HepG2 (cell line): ENCODE results near the gene NOL4L. TPM values are rescaled to one million over a fixed set of nuclear protein-coding genes. Genes with fewer than 3 reads are reported as not detected.

Experiments used
- CEBPZ ChIP-seq: IDR thresholded peaks from 2 replicates; pipeline ENCODE4 v1.6.1; 2012; ENCODE audit warnings: low read length, improper control_type of control experiment
- FOXP1 ChIP-seq, 2 experiments: fragments of 450-650 bp in 1 of 2; IDR thresholded peaks; 2 replicates each; pipeline ENCODE4 v1.6.1; 2017 to 2018; ENCODE audit warnings: antibody characterized with exemption in 1 of 2
- GLI4 ChIP-seq: sonication (generic); formaldehyde crosslinking; IDR thresholded peaks from 2 replicates; pipeline ENCODE4 v1.5.1; 2020; ENCODE audit warnings: missing genetic modification reagents, mild to moderate bottlenecking, moderate library complexity, borderline replicate concordance
- HOMEZ ChIP-seq: IDR thresholded peaks from 2 replicates; pipeline ENCODE4 v1.6.1; 2016; ENCODE audit warnings: low read depth
- KLF11 ChIP-seq: IDR thresholded peaks from 2 replicates; pipeline ENCODE4 v1.6.1; 2016; ENCODE audit warnings: missing compliant biosample characterization
- MXD4 ChIP-seq: IDR thresholded peaks from 2 replicates; pipeline ENCODE4 v1.6.1; 2016; ENCODE audit warnings: mild to moderate bottlenecking, missing biosample characterization, missing genetic modification reagents
- MZF1 ChIP-seq: sonication (generic); formaldehyde crosslinking; IDR thresholded peaks from 2 replicates; pipeline ENCODE4 v1.8.1; 2023; ENCODE audit warnings: mild to moderate bottlenecking, missing genetic modification reagents, borderline replicate concordance
- RAD21 ChIP-seq: fragments of 450-650 bp; formaldehyde crosslinking; IDR thresholded peaks from 2 replicates; pipeline ENCODE4 v1.5.0; 2020; ENCODE audit warnings: mild to moderate bottlenecking
- SAFB2 ChIP-seq: sonication (generic); formaldehyde crosslinking; IDR thresholded peaks from 2 replicates; pipeline ENCODE4 v1.5.1; 2020; ENCODE audit warnings: missing genetic modification reagents, low read depth, mild to moderate bottlenecking, borderline replicate concordance
- SAP130 ChIP-seq: IDR thresholded peaks from 2 replicates; pipeline ENCODE4 v1.6.1; 2016; ENCODE audit warnings: low read depth
- SNAPC4 ChIP-seq: sonication (generic); formaldehyde crosslinking; IDR thresholded peaks from 2 replicates; pipeline ENCODE4 v1.4.0; 2020; ENCODE audit warnings: mild to moderate bottlenecking, missing genetic modification reagents
- SRSF9 ChIP-seq: fragments of 200-400 bp; formaldehyde crosslinking; IDR thresholded peaks from 2 replicates; pipeline ENCODE4 v1.6.1; 2018; ENCODE audit warnings: borderline replicate concordance, mild to moderate bottlenecking, low read depth, low read length; ENCODE audit not compliant: insufficient read depth, poor library complexity, severe bottlenecking
- TEF ChIP-seq: sonication (generic); formaldehyde crosslinking; IDR thresholded peaks from 2 replicates; pipeline ENCODE4 v1.5.0; 2020; ENCODE audit warnings: missing genetic modification reagents
- TFDP2 ChIP-seq: sonication (generic); formaldehyde crosslinking; IDR thresholded peaks from 2 replicates; pipeline ENCODE4 v1.4.0; 2020; ENCODE audit warnings: missing genetic modification reagents
- TSC22D2 ChIP-seq: sonication (generic); formaldehyde crosslinking; IDR thresholded peaks from 2 replicates; pipeline ENCODE4 v1.5.1; 2020; ENCODE audit warnings: missing genetic modification reagents, mild to moderate bottlenecking, borderline replicate concordance
- ZNF576 ChIP-seq: sonication (generic); formaldehyde crosslinking; IDR thresholded peaks from 2 replicates; pipeline ENCODE4 v1.4.0; 2020; ENCODE audit warnings: mild to moderate bottlenecking, missing genetic modification reagents
- ZNF703 ChIP-seq: sonication (generic); formaldehyde crosslinking; IDR thresholded peaks from 2 replicates; pipeline ENCODE4 v1.5.1; 2020; ENCODE audit warnings: missing genetic modification reagents, mild to moderate bottlenecking, moderate library complexity, borderline replicate concordance
- polyA plus RNA-seq, 8 experiments: library from polyadenylated mRNA; depleted of rRNA in 3 of 8; stranded (reverse) in 7 of 8; unstranded in 1 of 8; fragments of >200 nt; fragmentation: Illumina TruSeq in 4 of 8; extraction: Trizol in 4 of 8; gene quantifications; 2 replicates each; pipeline versions ENCODE4 v1.2.1 to v1.2.3, GENCODE V29; 2011 to 2016; ENCODE audit warnings: low read depth in 4 of 8, missing spikeins in 1 of 8, mixed read lengths in 1 of 8; ENCODE audit not compliant: insufficient read depth in 1 of 8
- total RNA-seq, 5 experiments: library from RNA; depleted of rRNA; stranded (reverse); fragments of >200 nt; fragmentation: Illumina TruSeq; extraction: Trizol; gene quantifications; 2 replicates each; pipeline ENCODE4 v1.2.3, GENCODE V29; 2016; ENCODE audit warnings: low read depth in 1 of 5

NOL4L gene
- total and polyA plus RNA-seq, 2 of the 13 experiments (the other 11 are each of a cell fraction or from before 2014, with no cell fraction given) = 16.6 to 35.4 TPM

- TF ChIP-seq SNAPC4 (CRISPR knock-in tag) (no peak), SAFB2 (CRISPR knock-in tag) (no peak; the same call in 1 of the 2 replicates), ZNF703 (no peak), MZF1 (CRISPR knock-in tag) (no peak), HOMEZ (CRISPR knock-in tag) (no peak), CEBPZ (no peak), ZNF576 (peak; percentile 42; the same call in 1 of the 2 replicates), KLF11 (CRISPR knock-in tag) (no peak), TEF (CRISPR knock-in tag) (no peak), GLI4 (CRISPR knock-in tag) (no peak), SAP130 (CRISPR knock-in tag) (no peak), RAD21 (no peak), MXD4 (CRISPR knock-in tag) (no peak), SRSF9 (no peak), FOXP1 (IDR thresholded peaks at IDR 0.05) (no peak), FOXP1 (CRISPR knock-in tag; IDR thresholded peaks at IDR 0.05) (no peak), TSC22D2 (no peak), TFDP2 (CRISPR knock-in tag) (no peak)
Measured at GRCh38 chr20:32576560-32576959, 8.6 kb downstream of the NOL4L start (continued).
